SH-SY5Y (cell line): ENCODE data around the gene WDR4.

Experiments
- GATA2 ChIP-seq: IDR thresholded peaks from 2 replicates; pipeline ENCODE4 v1.6.1; 2011; ENCODE audit warnings: mild to moderate bottlenecking, low read depth, low read length
- GATA3 ChIP-seq: IDR thresholded peaks from 2 replicates; pipeline ENCODE4 v1.6.1; 2011; ENCODE audit warnings: low read depth, mild to moderate bottlenecking, low read length, moderate library complexity

DNA sequence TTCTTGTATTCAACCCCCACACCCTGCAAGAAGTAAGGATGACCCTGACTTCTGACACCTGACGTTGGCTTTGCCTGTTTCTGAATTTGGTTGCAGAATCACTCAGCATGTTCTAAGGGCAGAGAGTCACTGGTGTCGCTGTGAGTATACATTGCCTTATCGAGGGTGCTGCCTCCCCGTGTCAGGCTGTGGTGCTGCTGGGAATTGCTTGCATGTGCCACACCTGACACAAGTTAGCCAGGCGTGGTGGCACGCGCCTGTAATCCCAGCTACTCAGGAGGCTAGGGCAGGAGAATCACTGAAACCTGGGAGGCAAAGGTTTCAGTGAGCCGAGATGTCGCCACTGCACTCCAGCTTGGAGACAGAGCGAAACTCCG is 45.9 kb downstream of the WDR4 start:
- TF ChIP-seq GATA3 (no peak), GATA2 (no peak)
